ELF-1 (cell line): ENCODE results near the gene COPS4.
A peak's percentile ranks its signal among the peaks of the same experiment; 100 is the strongest.
"Not testable (repeated sequence)": the region's sequence is repeated elsewhere in the genome, so short reads cannot be mapped to it uniquely, and the experiment has no call there.

ENCODE experiments used
- DNase-seq: peaks from one replicate; pipeline ENCODE4 v3.0.0-alpha.2; 2016; ENCODE audit warnings: low read depth, low spot score

Gene COPS4

DNA sequence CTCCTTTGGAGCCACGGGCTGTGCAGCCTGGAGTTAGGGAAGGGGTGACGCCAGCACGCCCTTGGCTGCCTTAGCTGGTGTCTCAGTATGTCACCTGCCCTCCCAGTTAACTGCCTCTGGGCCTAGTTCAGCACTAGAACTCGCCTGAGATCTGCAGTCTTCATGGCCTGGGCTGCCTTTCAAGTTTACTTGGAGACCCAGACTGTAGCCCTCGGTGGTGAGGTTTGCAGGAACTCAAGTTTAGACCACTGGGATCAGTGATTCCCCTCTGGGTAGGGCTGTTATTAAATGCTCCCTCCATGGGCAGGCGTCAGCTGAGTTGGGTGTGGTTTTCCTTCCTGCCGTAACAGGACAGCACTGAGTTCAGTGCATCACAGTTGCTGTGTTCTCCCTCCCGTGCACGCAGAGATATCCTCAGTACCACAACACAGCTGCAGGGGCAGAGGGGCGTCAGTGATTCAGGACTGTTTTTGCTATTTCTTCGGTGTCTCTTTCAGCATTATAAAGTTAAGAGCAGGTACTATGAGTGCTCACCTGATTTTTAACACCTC, 49.0 kb downstream of the COPS4 start:
- DNase-seq, result peak; percentile 26

- DNase-seq, result not testable (repeated sequence)
Observed at GRCh38 chr4:83084956-83085355, 50.0 kb downstream of the COPS4 start.

GRCh38 chr4:83089410-83090157, 54.6 kb downstream of the COPS4 start:
- no peak for DNase-seq

DNA sequence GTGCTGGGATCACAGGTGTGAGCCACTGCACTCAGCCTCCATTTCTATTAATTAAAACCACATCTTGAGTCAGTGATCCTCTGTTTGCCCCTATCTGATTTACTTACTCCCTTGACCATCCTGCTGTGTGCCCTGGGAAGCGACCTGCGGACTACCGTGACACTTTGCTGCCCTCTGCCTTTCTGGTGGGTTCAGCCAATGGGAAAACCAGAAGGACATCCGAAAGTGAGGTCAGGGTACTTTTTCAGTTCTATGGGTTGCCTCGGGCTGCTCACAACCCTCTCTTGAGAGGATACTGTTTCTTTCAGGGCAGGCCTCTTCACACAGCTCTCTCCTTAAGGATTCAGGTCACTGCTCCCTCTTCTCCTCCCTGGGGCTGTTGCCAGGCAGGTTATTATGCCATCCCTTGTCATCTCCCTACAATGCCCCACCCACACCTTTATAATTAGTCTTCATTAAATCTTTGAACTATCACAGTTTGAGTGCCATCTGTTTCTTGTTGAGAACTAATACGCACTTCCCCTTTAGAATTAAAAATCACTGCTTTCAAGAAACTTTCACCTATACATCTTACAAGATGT, 58.2 kb downstream of the COPS4 start:
- DNase-seq, result peak; percentile 89

DNA sequence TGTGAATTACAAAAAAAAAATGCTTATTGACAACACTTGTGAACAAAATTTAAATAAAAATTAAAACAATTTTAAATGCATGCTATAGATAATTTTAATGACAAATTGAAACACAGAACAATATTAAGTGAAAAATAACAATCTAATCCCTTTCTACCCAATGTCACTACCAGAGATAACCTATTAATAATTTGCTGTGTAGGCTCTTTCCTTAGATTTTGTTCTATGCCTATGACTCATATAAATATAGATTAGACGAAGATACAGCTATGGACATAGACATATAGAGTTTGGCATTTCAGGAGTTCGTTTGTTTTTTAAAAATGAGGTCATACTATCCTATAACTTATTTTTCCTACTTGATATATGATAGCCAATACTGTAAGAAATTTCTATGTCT, 61.4 kb downstream of the COPS4 start:
- DNase-seq, result no peak

DNA sequence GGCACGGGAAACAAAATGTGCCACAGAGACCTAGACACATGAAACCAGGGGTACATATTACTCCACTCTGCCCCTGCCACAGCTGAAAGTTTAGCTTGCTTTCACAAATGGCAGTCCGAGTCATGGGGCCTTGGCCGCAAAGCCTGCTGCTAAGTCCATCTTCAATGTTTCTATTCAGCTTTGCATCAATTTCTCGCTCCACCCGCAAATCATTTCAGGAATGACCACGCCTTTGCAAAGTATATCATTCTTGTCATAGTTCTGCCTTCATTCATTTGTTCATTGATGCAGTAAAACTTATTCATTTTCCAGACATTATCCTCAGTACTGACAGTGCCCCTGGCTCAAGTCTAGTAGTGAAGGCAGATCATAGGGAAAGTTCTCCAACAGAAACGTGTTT, 70.0 kb downstream of the COPS4 start:
- no peak for DNase-seq

DNA sequence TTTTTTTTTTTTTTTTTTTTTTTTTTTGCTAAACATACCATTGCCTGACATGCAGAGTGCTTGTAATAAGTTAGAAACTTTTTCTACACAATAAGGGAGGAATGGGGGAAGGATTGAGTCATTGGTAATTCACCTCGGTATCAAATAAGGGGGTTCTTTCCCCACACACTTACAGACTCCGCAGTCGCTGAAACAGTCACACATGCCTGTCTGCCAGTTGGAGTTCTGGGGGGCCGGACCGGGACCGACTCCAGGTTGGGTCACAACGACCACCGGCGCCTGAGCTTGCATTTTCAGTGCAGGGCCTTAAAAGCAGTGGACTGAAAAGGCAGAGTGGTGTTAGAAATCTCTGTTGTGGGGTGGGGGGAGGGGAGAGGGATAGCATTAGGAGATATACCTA, 72.6 kb downstream of the COPS4 start:
- peak; percentile 24 for DNase-seq

DNA sequence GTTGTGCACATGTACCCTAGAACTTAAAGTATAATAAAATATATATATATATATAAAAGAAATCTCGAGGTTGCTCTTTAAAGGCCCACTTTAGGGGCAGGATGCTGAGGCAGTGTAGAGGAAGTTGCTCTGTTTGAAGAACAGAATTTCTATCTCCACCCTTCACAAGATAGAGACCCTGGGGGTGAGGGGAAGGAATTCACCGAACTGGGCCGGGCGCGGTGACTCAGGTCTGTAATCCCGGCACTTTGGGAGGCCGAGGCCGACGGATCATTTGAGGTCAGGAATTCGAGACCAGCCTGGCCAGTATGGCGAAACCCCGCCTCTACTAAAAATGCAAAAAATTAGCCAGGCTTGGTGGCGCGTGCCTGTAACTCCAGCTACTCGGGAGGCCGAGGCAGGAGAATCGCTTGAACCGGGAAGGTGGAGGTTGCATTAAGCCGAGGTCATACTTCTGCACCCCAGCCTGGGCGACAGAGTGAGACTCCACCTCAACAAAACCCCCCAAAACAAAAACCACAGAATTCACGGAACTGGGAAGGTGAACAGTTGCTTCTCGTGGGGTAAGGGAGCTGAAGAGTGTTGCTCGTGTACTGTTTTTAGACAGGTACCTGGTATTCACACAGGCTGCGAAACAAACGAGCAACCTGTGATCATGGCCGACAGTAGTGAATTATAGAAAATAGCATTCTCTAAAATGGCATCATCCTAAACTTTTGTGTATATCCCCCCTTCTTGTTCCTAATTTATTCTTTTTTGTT, 73.3 kb downstream of the COPS4 start:
- peak; percentile 92 for DNase-seq

- DNase-seq, result peak; percentile 77
Observed at GRCh38 chr4:83109480-83110222, 74.7 kb downstream of the COPS4 start.

GRCh38 chr4:83110223-83110945, 75.4 kb downstream of the COPS4 start:
- peak; percentile 91 for DNase-seq

- no peak for DNase-seq
Observed at GRCh38 chr4:83110970-83111750, 76.2 kb downstream of the COPS4 start.

- DNase-seq, result not testable (repeated sequence)
Observed at GRCh38 chr4:83111751-83112141, 76.8 kb downstream of the COPS4 start.

GRCh38 chr4:83112231-83112630, 77.2 kb downstream of the COPS4 start:
- DNase-seq, result no peak

DNA sequence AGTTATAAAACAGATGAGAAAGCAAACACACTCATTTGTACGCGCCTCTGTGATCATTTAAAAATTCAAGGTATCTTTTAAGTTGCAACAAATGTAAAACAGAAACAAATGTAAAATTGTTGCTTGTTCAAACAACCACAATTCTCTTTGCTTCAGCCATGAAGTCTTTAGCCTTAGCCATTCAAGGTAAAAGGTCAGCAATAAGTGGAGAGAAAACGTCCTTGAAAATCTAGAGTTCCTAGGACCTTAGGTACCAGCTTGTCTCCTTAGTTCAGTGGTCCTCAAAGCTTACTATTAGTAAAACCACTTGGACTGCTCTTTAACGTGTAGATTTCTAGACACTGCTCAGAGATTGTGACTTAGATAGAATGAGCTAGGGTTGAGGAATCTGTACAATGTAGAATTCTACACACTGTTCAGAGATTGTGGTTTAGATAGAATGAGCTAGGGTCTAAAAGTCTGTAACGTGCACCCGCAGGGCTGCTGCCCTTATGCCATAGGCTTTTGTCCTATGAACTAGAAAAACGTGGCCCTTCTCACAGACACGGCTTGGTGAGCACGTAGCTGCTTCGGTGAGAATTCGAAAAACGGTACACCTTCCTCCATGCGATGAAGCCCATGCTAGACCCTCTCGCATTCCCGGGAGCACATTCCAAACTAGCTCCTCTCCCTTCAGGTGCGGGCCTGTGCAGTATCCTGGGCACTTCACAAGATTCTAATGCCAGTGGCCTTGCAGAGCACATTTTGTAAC, 77.9 kb downstream of the COPS4 start:
- DNase-seq, result peak; percentile 20

DNA sequence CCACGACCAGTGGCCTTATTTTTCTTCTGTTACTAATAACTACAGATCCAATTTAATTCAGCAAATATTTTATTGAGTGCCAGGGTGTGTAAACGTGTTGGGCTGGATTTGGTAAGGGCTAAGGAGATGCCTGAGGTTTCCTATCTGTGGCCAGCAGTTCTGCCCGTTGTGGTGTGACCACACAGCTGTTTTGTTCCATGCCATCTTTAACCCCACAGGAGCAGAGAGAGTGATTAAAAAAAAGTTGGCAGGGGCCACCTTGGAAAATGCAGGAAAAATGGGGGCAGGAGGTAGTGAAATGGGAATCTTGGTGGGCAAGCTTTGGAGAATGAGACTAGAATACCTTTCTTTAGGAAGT, 78.4 kb downstream of the COPS4 start:
- DNase-seq, result no peak

DNA sequence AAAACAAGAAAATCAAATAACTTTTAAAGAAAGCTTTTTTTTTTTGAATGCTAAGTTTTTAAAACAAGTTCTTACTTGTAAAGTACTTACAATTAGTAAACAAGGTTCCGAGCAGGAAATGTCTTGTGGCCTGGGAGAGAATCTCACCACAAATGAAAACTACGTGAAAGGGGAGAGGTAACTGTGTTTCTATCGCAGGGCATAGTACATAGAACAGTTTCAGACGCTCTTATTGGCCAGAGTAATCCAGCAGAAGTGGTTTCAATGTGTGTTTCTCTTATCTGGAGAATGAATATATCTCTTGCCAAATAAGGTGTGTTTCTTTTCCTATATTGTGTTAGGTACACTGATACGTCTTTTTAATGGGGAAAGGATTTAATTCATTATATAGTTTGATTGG, 79.6 kb downstream of the COPS4 start, which contains the start of gene PLAC8:
TSS of gene PLAC8 (minus strand) at position 154 of the 400 bp plus-strand sequence. CDS start 6,808 bp downstream, outside the sequence.
- no peak for DNase-seq

DNA sequence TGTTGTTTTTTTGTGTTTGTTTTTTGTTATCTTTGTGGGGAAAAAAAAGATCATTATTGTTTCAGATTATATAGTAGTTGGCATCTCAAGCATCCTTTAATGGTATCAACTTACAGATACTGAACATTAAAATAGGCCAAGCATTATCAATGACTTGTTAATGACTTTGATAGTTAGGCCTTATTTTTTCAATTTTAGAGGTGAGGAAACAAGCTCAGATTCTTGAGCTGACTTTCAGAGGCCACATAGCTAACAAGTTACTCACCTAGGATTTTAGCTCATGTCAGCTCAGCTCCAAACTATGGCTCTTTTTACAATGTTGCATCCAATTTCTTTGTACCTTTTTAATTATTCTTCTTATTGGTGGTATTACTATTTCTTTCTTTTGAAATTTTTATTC, 80.0 kb downstream of the COPS4 start:
- DNase-seq, result no peak

DNA sequence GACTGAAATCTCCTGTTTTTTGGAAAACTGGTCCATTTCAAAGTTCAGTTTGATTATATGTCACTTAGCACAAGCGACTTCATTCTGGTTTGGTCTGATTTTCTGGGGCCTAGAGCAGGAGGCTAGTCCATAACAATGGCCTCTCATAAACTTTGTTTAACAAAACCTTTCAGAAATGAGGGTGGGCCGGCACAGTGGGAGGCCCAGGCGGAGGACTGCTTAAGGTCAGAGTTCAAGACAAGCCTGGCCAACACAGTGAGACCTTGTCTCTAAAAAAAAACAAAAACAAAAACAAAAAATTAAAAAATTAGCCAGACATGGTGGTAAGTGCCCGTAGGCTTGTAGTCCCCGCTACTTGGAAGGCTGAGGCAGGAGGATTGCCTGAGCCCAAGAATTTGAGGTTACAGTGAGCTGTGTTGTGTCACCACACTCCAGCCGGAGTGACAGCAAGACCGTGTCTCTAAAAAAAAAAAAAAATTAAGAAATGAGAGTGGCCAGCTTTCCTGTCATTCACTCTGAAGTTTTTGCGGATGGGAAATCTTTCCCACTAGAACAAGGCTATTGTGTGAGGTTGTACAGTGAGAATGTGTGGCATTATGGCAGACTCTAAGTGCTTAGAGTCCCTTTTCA, 80.8 kb downstream of the COPS4 start:
- DNase-seq, result peak; percentile 67

- no peak for DNase-seq
Observed at GRCh38 chr4:83118869-83119268, 83.9 kb downstream of the COPS4 start.
